Endometrial microvascular endothelial cells (primary cell): Measurements from ENCODE around the gene ATXN7. TPM values are rescaled to one million over a fixed set of nuclear protein-coding genes. Genes with fewer than 3 reads are reported as not detected.

Experiments used
- in situ Hi-C: cut with HindIII; loops from 2 replicates; pipeline ENCODE4 v1.10.0; 2017; ENCODE audit warnings: low sequenced_read_pairs, low pct_unique_long_range_greater_than_20kb; ENCODE audit errors: inconsistent ontology term
- total RNA-seq: library from RNA; depleted of rRNA; stranded (reverse); fragments of >200 nt; gene quantifications from one replicate; pipeline ENCODE4 v1.2.3, GENCODE V29; 2015; ENCODE audit errors: inconsistent ontology term

The ATXN7 gene
- total RNA-seq, 1 donor from 2014 or later, result 19.1 TPM

DNA sequence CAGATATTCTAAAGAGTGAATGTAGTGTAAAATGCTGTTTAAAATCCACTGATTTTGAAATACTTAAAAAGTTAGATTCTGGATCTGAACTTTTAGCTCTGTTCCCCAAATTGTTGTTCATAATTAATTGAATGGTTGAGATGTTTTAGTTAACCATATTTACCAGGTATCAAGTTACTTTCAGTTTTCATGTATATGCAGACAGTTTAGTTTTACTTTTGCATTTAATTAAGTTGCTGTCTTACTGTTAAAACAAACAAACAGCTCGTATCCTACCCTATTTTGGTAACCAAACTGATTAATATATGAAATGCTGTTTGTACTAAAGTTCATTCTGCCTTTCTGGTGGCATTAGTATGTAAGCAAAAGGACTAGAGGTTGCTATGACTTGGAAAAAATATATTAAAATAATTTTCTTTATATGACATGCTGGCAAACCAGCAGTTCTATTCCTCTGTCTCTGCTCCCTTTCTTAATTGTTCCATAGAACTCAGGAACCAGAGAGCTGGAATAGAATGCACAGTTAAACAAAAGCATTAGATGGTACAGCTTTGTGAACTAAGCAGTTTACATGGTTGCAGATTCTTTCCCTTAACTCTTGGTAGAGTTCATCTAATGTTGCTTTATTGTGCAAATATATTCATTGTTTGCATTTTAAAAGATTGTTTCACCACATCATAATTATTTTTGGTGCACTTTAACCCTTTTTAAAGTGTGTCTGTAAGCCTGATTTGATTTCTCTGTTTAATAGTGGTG is 88.0 kb downstream of the ATXN7 start:
- in situ Hi-C loops, result no loop called here

- in situ Hi-C loops, result no loop called here
Observed at GRCh38 chr3:63952248-63952594, 88.6 kb downstream of the ATXN7 start.

DNA sequence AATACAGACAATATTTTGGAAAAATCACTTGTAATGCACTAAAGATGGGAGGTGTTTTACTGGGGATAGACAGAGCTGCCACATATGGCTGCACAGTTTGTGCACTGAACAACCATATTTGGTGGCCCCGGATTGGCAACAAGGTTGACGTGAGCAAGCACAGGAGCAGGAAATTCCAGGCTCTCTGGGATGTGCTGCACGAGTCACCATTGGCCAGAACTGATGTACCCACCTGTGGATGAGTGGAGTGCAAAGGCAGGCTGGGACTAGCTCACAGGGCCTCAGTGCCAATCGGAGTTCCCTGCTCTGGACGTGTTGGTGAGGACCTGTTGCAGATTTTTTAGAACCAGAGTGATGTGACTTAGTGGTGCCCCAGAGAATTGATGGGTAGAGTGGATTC is 90.5 kb downstream of the ATXN7 start:
- in situ Hi-C loops, result no loop called here

- in situ Hi-C loops, result no loop called here
Observed at GRCh38 chr3:63955036-63955650, 91.5 kb downstream of the ATXN7 start.

GRCh38 chr3:63955830-63956545 is 92.3 kb downstream of the ATXN7 start:
- in situ Hi-C loops, result no loop called here

DNA sequence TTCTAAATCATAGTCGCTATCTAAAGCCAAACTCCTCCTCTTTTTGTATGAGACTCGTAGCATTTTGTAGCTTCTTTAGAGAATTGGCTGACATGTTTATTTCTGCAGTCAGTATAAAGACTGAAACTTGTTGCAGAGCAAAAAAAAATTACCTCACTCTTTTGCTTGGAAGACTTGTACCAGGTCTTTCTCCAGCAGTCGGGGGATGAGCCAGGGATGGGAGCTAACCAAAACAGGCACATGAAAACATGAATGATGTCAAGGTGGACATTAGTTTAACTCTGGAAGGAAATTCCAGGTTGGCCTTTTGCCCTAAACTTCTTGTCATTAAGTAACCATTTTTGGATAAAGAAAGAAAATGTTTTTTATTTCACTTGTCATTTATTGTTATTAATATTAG is 95.5 kb downstream of the ATXN7 start:
- in situ Hi-C loops, result no loop called here

- in situ Hi-C loops, result no loop called here
Observed at GRCh38 chr3:63960048-63960711, 96.5 kb downstream of the ATXN7 start.

DNA sequence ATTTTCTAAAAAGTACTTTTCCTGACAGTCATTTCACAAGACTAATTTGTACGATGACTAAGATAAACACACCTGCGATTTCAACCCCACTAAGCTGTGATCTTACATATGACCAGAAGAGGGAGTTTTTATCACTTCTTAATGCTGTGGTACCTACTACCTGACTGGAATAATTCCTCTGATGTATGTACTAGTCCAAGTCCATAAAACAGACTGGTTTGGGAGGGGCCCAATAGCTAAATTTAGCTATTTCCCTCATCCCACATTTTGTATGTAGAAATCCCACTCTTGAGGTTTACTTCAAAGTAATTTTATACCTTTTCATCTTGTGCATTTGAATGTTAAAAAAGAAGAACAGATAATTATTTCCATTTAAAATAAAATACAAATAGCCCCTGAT is 98.2 kb downstream of the ATXN7 start:
- in situ Hi-C loops, result no loop called here

DNA sequence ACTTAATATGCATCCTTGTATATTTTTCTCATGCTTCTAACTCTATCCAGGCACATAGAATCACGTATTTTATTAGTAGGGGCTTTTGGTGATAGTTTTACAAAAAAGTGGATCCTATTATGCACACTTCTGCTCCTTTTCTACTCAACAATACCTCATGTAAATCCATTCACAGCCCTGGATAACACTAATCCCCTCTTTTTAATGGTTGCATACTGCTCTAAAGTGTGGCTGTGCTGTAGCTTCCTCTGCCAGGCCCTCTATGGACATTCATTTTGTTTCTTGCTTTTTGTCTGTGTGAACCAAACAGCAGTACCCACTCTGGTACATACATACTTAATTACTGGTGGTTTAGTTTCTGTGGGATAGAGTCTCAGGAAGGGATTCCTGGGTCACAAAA is 99.8 kb downstream of the ATXN7 start:
- in situ Hi-C loops, result no loop called here

DNA sequence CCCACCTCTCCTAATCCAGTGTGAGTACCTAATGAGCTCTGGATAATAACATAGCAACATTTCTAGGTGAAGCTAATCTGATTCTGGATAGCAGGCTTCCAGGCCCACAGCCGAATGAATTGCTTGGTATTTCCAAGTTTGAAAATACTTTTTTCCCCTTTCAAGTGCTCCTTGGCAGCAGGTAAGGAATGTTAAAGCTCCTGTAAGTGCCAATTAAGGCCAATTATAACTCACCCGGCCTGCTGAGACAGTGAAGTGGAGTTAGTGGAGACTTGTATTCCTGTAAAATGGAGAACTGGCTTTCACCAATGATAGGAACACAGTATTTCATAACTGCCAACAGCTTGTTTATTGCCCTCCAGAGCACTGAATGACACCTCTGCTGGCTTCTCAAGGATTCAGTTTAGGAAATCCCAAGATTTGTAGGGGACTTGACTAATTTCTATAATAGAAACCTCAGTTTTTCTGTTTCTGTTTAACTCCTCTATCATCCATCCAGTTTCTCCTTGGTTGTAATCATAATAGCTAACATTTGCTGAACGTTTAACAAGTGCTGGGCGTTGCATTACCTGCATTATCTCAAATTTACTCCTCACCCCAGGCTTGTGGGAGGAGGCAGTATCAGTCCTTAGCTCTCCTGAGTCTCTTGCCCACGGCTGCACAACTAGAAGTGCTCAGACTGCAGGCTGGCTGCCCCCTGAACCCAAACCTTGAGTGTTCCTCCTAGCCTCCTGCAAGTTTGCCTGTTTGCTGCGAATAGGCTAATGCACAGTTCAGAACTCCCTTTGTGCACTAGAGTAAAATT is 101.2 kb downstream of the ATXN7 start:
- in situ Hi-C loops, result no loop called here

- in situ Hi-C loops, result no loop called here
Observed at GRCh38 chr3:63966007-63966406, 102.3 kb downstream of the ATXN7 start.

DNA sequence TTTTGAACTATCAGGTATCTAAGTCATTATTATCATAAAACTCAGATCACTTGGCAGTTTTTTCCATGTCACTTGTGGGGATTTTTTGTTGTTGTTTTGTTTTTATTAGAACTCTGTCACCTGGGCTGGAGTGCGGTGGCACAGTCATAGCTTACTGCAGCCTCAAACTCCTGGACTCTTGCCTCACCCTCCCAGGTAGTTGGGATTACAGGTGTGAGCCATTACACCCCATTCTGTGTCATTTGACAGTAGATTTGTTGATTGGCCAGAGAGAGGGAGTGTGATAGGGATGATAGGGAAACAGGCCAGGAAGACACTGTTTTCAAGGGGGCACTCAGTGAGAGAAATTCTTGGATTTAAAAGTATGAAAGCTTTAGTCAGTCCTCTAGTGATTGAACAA is 103.2 kb downstream of the ATXN7 start:
- in situ Hi-C loops, result no loop called here

- in situ Hi-C loops, result no loop called here
Observed at GRCh38 chr3:63967675-63968611, 104.3 kb downstream of the ATXN7 start.

DNA sequence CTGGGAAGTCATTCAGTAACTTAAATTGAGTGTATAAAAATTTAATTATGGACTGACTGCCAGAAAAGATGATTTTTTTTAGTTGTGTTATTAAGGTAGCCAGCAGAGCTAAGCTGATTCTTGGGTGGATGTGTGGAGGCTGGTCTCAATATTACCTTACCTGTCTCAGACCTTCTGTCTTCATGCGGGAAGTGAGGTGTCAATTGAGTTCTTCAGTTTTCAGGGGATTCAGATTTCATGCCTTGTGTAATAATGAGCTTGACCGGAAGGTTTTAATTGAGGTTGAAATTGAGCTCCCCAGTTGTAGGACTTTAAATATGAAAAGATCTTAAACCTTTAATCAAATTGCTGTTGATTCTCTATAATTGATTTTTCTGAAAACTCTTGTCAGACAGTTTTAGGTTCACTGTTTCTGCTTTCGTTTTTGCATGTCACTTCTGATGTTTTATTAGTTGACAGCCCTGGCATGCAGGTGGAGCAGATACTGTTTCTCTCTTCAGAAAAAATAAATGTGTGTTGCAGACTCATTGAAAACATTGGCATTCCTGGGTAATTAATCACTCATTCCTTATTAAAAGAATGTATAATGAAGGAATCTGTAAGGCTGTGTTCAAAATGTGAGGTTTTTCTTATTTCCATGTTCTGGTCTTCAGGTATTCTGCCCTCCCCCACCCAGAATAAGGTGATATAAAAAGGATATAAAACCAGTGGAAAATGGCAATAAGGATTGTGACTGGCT is 105.1 kb downstream of the ATXN7 start:
- in situ Hi-C loops, result no loop called here

DNA sequence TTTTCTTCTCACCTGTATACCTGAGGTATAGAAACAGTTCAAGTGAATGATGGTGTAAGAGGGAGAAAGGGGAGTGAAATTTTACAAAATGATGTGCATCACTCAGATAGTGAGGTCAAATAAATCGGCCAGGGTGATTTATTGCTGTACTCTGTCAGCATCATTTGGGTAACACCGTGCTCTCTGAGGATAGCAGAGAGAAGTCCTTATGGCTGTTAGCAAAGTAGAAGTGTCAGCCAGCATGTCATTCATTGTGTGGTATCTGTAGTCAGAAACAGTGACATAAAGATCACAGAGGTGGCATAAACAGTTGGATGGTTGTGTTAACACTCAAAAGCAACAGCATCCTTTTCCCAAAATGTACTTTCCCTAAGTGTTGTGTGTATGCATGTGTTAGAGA is 106.2 kb downstream of the ATXN7 start:
- in situ Hi-C loops, result no loop called here

- in situ Hi-C loops, result no loop called here
Observed at GRCh38 chr3:63970631-63971475, 107.2 kb downstream of the ATXN7 start.
